ENCODE data around the gene KLHDC8B.

Gene KLHDC8B

GRCh38 chr3:49134471-49135265, 36.7 kb upstream of the KLHDC8B start:
- no peak for DNase-seq (ENCODE audit: low spot score)
- in situ Hi-C loops (cut with MboI; ENCODE audit: low pct_unique_long_range_greater_than_20kb, low sequenced_read_pairs, unreplicated experiment) = no loop called here
- TF ChIP-seq, protein P1, sequence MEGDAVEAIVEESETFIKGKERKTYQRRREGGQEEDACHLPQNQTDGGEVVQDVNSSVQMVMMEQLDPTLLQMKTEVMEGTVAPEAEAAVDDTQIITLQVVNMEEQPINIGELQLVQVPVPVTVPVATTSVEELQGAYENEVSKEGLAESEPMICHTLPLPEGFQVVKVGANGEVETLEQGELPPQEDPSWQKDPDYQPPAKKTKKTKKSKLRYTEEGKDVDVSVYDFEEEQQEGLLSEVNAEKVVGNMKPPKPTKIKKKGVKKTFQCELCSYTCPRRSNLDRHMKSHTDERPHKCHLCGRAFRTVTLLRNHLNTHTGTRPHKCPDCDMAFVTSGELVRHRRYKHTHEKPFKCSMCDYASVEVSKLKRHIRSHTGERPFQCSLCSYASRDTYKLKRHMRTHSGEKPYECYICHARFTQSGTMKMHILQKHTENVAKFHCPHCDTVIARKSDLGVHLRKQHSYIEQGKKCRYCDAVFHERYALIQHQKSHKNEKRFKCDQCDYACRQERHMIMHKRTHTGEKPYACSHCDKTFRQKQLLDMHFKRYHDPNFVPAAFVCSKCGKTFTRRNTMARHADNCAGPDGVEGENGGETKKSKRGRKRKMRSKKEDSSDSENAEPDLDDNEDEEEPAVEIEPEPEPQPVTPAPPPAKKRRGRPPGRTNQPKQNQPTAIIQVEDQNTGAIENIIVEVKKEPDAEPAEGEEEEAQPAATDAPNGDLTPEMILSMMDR (IDR thresholded peaks at IDR 0.05; ENCODE audit: extremely low read depth, insufficient read depth, missing control alignments) = no peak

DNA sequence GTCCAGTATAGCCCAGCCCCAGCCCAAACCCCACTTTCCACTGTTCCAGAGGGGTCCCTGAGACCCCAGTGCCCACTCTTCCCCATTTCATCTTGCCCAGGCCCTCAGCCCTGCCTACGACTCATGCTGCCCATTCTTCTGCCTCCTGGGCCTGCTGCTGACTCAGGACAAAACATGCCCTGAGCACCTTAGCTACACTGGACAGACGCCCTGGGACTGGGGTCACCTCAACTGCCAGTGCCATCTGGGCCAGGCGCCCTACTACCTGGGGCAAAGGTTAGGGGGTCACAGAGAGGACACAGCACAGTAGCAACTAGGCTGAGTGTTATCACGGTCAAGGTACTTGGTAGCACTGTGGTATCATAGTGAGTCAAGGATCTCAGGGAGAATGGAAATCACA, 35.9 kb upstream of the KLHDC8B start:
- in situ Hi-C loops (cut with MboI; ENCODE audit: low pct_unique_long_range_greater_than_20kb, low sequenced_read_pairs, unreplicated experiment) = no loop called here
- TF ChIP-seq, protein P1 (IDR thresholded peaks at IDR 0.05; ENCODE audit: extremely low read depth, insufficient read depth, missing control alignments) = no peak
- no peak for DNase-seq (ENCODE audit: low spot score)

GRCh38 chr3:49140080-49140479, 31.3 kb upstream of the KLHDC8B start:
- TF ChIP-seq, protein P1 (IDR thresholded peaks at IDR 0.05; ENCODE audit: extremely low read depth, insufficient read depth, missing control alignments) = no peak
- no peak for DNase-seq (ENCODE audit: low spot score)
- in situ Hi-C loops (cut with MboI; ENCODE audit: low pct_unique_long_range_greater_than_20kb, low sequenced_read_pairs, unreplicated experiment) = no loop called here

- DNase-seq (ENCODE audit: low spot score) = no peak
- TF ChIP-seq, protein P1 (IDR thresholded peaks at IDR 0.05; ENCODE audit: extremely low read depth, insufficient read depth, missing control alignments) = no peak
- in situ Hi-C loops (cut with MboI; ENCODE audit: low pct_unique_long_range_greater_than_20kb, low sequenced_read_pairs, unreplicated experiment) = no loop called here
Observed at GRCh38 chr3:49148159-49148558, 23.2 kb upstream of the KLHDC8B start.

DNA sequence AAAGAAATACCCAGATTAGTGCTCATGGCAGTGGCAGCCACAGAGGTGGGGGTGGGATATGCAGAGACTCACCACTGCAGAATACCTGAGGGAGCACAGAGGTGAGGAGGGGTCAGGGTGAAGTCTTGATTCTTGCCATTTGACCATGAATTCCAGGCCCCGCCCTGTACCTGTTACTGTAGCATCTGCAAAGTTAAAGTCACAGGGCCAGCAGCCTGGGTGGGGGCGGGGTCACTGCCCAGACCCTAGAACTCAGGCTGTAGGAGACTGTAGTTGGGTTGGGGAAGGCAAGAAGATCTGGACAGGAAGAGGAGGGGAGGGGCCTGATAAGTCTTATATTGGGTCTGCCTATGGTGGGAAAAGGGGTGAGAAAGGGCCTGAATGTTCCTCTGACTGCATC, 19.8 kb upstream of the KLHDC8B start:
- TF ChIP-seq, protein P1 (IDR thresholded peaks at IDR 0.05; ENCODE audit: extremely low read depth, insufficient read depth, missing control alignments) = no peak
- DNase-seq (ENCODE audit: low spot score) = no peak
- in situ Hi-C loops (cut with MboI; ENCODE audit: low pct_unique_long_range_greater_than_20kb, low sequenced_read_pairs, unreplicated experiment) = loop anchor here (25.0 kb wide), 1 partner anchor 286 kb away; the partner anchor contains the start of gene NICN1

GRCh38 chr3:49153349-49153912, 18.0 kb upstream of the KLHDC8B start:
- in situ Hi-C loops (cut with MboI; ENCODE audit: low pct_unique_long_range_greater_than_20kb, low sequenced_read_pairs, unreplicated experiment) = loop anchor here (25.0 kb wide), 1 partner anchor 284 kb away; the partner anchor contains the start of gene NICN1
- TF ChIP-seq, protein P1 (IDR thresholded peaks at IDR 0.05; ENCODE audit: extremely low read depth, insufficient read depth, missing control alignments) = no peak
- DNase-seq (ENCODE audit: low spot score) = no peak
